HepG2 (cell line): ENCODE results near the gene C5orf58. TPM values are rescaled to one million over a fixed set of nuclear protein-coding genes. Genes with fewer than 3 reads are reported as not detected.

Source experiments
- ATAC-seq: fragments of 200-7000 bp; cut with Tn5 transposase; 3 replicates; pipeline ENCODE4 v1.9.1; 2020; ENCODE audit warnings: mild to moderate bottlenecking, moderate library complexity
- BruUV-seq: library from RNA; stranded (reverse); fragments of 400-500 nt; replicated peaks from 2 replicates; lab custom pipeline; 2021; lab: Mats Ljungman, UMichigan
- CTCF ChIA-PET: fragments of 300-600 bp; formaldehyde crosslinking; extraction: SDS; loops from one replicate; lab custom pipeline; 2021; ENCODE audit warnings: low total read pairs, inconsistent platforms, low intra/inter-chr PET ratio; lab: Yijun Ruan, JAX
- POLR2A ChIA-PET: fragments of 350-600 bp; sonication (Branson Sonifier 250); formaldehyde crosslinking; loops from one replicate; lab custom pipeline; 2020; ENCODE audit warnings: antibody characterized with exemption, inconsistent platforms; lab: Yijun Ruan, JAX
- DNase-seq: peaks from one replicate; pipeline ENCODE4 v3.0.0-alpha.2; 2015; ENCODE audit warnings: low spot score
- FAIRE-seq: peaks from 3 replicates; lab custom pipeline; 2011; peaks lifted over from hg19 to GRCh38; lab: Jason Lieb, UNC
- H2AFZ ChIP-seq: one replicate; pipeline ENCODE4 v1.6.1; 2011; ENCODE audit warnings: low read length, inconsistent platforms
- H3K27ac ChIP-seq: fragments of 300-600 bp; 3 replicates; pipeline ENCODE4 v1.8.0; 2011; ENCODE audit warnings: mixed run types, mild to moderate bottlenecking, mixed read lengths, low read length, inconsistent platforms; ENCODE audit not compliant: insufficient read depth; ENCODE audit errors: extremely low read length
- H3K27me3 ChIP-seq, 2 experiments: fragments of 200-600 bp in 1 of 2; 2 replicates in 1 of 2; 3 replicates in 1 of 2; pipeline versions ENCODE4 v1.6.0 to v1.8.0; 2011; ENCODE audit warnings: low read length in 2 of 2, mild to moderate bottlenecking in 2 of 2, moderate library complexity in 2 of 2, inconsistent platforms in 1 of 2; ENCODE audit not compliant: insufficient read depth in 2 of 2, control insufficient read depth in 1 of 2
- H3K36me3 ChIP-seq, 2 experiments: fragments of 200-600 bp in 1 of 2; replicated peaks in 1 of 2; 2 replicates in 1 of 2; 3 replicates in 1 of 2; pipeline versions ENCODE4 v1.5.1 to v1.8.0; 2011; ENCODE audit warnings: low read length in 2 of 2, inconsistent platforms in 1 of 2; ENCODE audit not compliant: insufficient read depth in 2 of 2, control insufficient read depth in 1 of 2
- H3K4me1 ChIP-seq: 2 replicates; pipeline ENCODE4 v1.5.1; 2012; ENCODE audit warnings: low read length, inconsistent platforms; ENCODE audit not compliant: insufficient read depth
- H3K4me2 ChIP-seq: 2 replicates; pipeline ENCODE4 v1.6.0; 2011; ENCODE audit warnings: low read depth, low read length, inconsistent platforms
- H3K4me3 ChIP-seq, 3 experiments: fragments of 200-600 bp in 1 of 3; sonication (generic), shearing (Covaris generic) in 1 of 3; replicated peaks in 1 of 3; 2 replicates each; pipeline ENCODE4 v1.5.1; 2011 to 2016; ENCODE audit warnings: low read length in 3 of 3, inconsistent platforms in 2 of 3, low read depth in 2 of 3, mild to moderate bottlenecking in 2 of 3, control low read depth in 1 of 3, mixed read lengths in 1 of 3; ENCODE audit not compliant: insufficient read depth in 1 of 3
- H3K79me2 ChIP-seq: one replicate; pipeline ENCODE4 v1.6.1; 2011; ENCODE audit warnings: low read length, inconsistent platforms; ENCODE audit not compliant: insufficient read depth
- H3K9ac ChIP-seq: 2 replicates; pipeline ENCODE4 v1.6.0; 2011; ENCODE audit warnings: mild to moderate bottlenecking, low read depth, low read length, inconsistent platforms; ENCODE audit not compliant: insufficient read depth
- H3K9me3 ChIP-seq: 2 replicates; pipeline ENCODE4 v1.5.1; 2012; ENCODE audit warnings: mild to moderate bottlenecking, low read length
- H4K20me1 ChIP-seq: 2 replicates; pipeline ENCODE4 v1.6.0; 2011; ENCODE audit warnings: inconsistent platforms, mild to moderate bottlenecking, low read length, moderate library complexity; ENCODE audit not compliant: insufficient read depth
- CEBPB ChIP-seq: IDR thresholded peaks from 2 replicates; pipeline ENCODE4 v1.6.1; 2011; ENCODE audit warnings: low read depth, low read length, improper control_type of control experiment, borderline replicate concordance
- KLF12 ChIP-seq: sonication (generic); formaldehyde crosslinking; IDR thresholded peaks from 2 replicates; pipeline ENCODE4 v1.4.0; 2020; ENCODE audit warnings: missing genetic modification reagents, borderline replicate concordance
- ZNF138 ChIP-seq: sonication (generic); formaldehyde crosslinking; IDR thresholded peaks from 2 replicates; pipeline ENCODE4 v1.5.0; 2020; ENCODE audit warnings: mild to moderate bottlenecking, low read depth, missing genetic modification reagents
- WGBS: methylation state at CpG from one replicate; pipeline ENCODE4 v1.1.6; 2017; ENCODE audit warnings: low lambda C conversion rate; 5-methylcytosine and 5-hydroxymethylcytosine counted together
- in situ Hi-C: cut with HindIII; loops from 2 replicates; pipeline ENCODE4 v1.10.0; 2017; ENCODE audit warnings: low pct_unique_long_range_greater_than_20kb; ENCODE audit not compliant: extremely low pct_ligation_motif_present
- intact Hi-C: fragments of 100-400 bp; cut with micrococcal nuclease; formaldehyde crosslinking; loops from one replicate; pipeline ENCODE4 v1.10.0; 2022; ENCODE audit not compliant: unreplicated experiment
- polyA plus RNA-seq, 8 experiments: library from polyadenylated mRNA; depleted of rRNA in 3 of 8; stranded (reverse) in 7 of 8; unstranded in 1 of 8; fragments of >200 nt; fragmentation: Illumina TruSeq in 4 of 8; extraction: Trizol in 4 of 8; gene quantifications; 2 replicates each; pipeline versions ENCODE4 v1.2.1 to v1.2.3, GENCODE V29; 2011 to 2016; ENCODE audit warnings: low read depth in 4 of 8, missing spikeins in 1 of 8, mixed read lengths in 1 of 8; ENCODE audit not compliant: insufficient read depth in 1 of 8
- total RNA-seq, 5 experiments: library from RNA; depleted of rRNA; stranded (reverse); fragments of >200 nt; fragmentation: Illumina TruSeq; extraction: Trizol; gene quantifications; 2 replicates each; pipeline ENCODE4 v1.2.3, GENCODE V29; 2016; ENCODE audit warnings: low read depth in 1 of 5
- TF ChIP-seq, protein P1 (sequence below): sonication (generic); formaldehyde crosslinking; IDR thresholded peaks from 2 replicates; pipeline ENCODE4 v1.5.0; 2020; ENCODE audit warnings: mild to moderate bottlenecking, missing genetic modification reagents, borderline replicate concordance

Gene C5orf58
- total and polyA plus RNA-seq, 2 of the 13 experiments (the other 11 are each of a cell fraction or from before 2014, with no cell fraction given) = not detected

DNA sequence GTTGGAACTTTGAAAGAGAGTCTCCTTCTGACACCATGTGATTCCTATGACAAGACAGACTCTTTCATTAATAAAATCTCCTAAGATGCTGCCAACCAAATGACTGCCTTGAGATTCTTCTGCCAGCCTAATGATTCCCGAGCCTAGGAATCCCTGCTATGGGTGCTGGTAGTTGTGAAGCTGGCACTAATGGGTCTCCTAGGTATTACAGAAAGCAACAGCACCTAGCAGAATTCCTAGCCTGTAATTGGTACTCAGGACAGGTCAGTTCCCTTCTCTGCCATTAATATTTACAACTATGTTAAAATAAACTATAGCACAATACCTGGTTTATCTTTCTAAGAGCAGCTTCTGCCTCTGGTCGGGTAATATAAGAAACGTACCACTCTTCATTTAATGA is 19.3 kb downstream of the C5orf58 start:
- no peak overlapping the region for H3K9ac ChIP-seq
- no peak for TF ChIP-seq ZNF138 (CRISPR knock-in tag)
- no peak for TF ChIP-seq CEBPB
- TF ChIP-seq, protein P1, sequence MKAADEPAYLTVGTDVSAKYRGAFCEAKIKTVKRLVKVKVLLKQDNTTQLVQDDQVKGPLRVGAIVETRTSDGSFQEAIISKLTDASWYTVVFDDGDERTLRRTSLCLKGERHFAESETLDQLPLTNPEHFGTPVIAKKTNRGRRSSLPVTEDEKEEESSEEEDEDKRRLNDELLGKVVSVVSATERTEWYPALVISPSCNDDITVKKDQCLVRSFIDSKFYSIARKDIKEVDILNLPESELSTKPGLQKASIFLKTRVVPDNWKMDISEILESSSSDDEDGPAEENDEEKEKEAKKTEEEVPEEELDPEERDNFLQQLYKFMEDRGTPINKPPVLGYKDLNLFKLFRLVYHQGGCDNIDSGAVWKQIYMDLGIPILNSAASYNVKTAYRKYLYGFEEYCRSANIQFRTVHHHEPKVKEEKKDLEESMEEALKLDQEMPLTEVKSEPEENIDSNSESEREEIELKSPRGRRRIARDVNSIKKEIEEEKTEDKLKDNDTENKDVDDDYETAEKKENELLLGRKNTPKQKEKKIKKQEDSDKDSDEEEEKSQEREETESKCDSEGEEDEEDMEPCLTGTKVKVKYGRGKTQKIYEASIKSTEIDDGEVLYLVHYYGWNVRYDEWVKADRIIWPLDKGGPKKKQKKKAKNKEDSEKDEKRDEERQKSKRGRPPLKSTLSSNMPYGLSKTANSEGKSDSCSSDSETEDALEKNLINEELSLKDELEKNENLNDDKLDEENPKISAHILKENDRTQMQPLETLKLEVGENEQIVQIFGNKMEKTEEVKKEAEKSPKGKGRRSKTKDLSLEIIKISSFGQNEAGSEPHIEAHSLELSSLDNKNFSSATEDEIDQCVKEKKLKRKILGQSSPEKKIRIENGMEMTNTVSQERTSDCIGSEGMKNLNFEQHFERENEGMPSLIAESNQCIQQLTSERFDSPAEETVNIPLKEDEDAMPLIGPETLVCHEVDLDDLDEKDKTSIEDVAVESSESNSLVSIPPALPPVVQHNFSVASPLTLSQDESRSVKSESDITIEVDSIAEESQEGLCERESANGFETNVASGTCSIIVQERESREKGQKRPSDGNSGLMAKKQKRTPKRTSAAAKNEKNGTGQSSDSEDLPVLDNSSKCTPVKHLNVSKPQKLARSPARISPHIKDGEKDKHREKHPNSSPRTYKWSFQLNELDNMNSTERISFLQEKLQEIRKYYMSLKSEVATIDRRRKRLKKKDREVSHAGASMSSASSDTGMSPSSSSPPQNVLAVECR (CRISPR knock-in tag) = no peak
- TF ChIP-seq KLF12 (CRISPR knock-in tag) = no peak
- no peaks in the 10 kb centered on the region for H3K9me3 ChIP-seq
- no peak overlapping the region for H3K27ac ChIP-seq
- in situ Hi-C loops = no loop called here
- no peak overlapping the region for H3K4me3 ChIP-seq
- no peaks in the 10 kb centered on the region for H3K79me2 ChIP-seq
- no peak overlapping the region for H3K4me2 ChIP-seq
- no peaks in the 10 kb centered on the region for H3K4me1 ChIP-seq
- no peak for FAIRE-seq
- no TSS peak for BruUV-seq
- H3K27me3 ChIP-seq = peaks cover 0 to 1% of the 10 kb centered on the region in 2 experiments; a peak in 1 of 5 replicates
- CTCF ChIA-PET = no interaction called here
- no peak for DNase-seq
- H3K36me3 ChIP-seq = no peaks in the 10 kb centered on the region
- no peak overlapping the region for H2AFZ ChIP-seq
- no peak for ATAC-seq
- 2% methylated on average over 2 of the region's 3 CpGs for WGBS
- no peaks in the 10 kb centered on the region for H4K20me1 ChIP-seq
- intact Hi-C loops = no loop called here
- POLR2A ChIA-PET = no interaction called here
